CD4-positive, alpha-beta T cell (primary cell): Measurements from ENCODE around the gene HIGD1A. TPM values are rescaled to one million over a fixed set of nuclear protein-coding genes. Genes with fewer than 3 reads are reported as not detected.

Experiments
- ATAC-seq: fragments of 200-7000 bp; cut with Tn5 transposase; one replicate; pipeline ENCODE4 v1.10.0; 2022; ENCODE audit warnings: mild to moderate bottlenecking; ENCODE audit not compliant: poor library complexity
- CTCF ChIA-PET: fragments of 350-600 bp; sonication (Branson Sonifier 250); formaldehyde crosslinking; loops from one replicate; lab custom pipeline; 2021; ENCODE audit warnings: antibody characterized with exemption, inconsistent platforms; lab: Charles Lee
- POLR2A ChIA-PET: fragments of 350-600 bp; sonication (Branson Sonifier 250); formaldehyde crosslinking; loops from one replicate; lab custom pipeline; 2021; ENCODE audit warnings: antibody characterized with exemption, inconsistent platforms; lab: Charles Lee
- DNase-seq, 14 experiments: peaks; one replicate each; pipeline ENCODE4 v3.0.0-alpha.2; 2013 to 2020; ENCODE audit warnings: mixed read lengths in 2 of 14
- H3K27ac ChIP-seq, 2 donors: one replicate each; pipeline versions ENCODE4 v1.5.1 to v1.7.0; 2013; ENCODE audit warnings: low read length in 2 of 2, low read depth in 1 of 2, mild to moderate bottlenecking in 1 of 2
- H3K27me3 ChIP-seq, 2 experiments: 1 replicate in 1 of 2; 2 replicates in 1 of 2; pipeline versions ENCODE4 v1.6.1 to v1.7.0; 2013; ENCODE audit warnings: low read length in 2 of 2, control low read depth in 1 of 2, mild to moderate bottlenecking in 1 of 2, moderate library complexity in 1 of 2; ENCODE audit not compliant: insufficient read depth in 2 of 2, control insufficient read depth in 1 of 2
- H3K36me3 ChIP-seq: one replicate; pipeline ENCODE4 v1.6.1; 2013; ENCODE audit warnings: low read length, control low read depth; ENCODE audit not compliant: insufficient read depth
- H3K4me1 ChIP-seq: one replicate; pipeline ENCODE4 v1.6.1; 2013; ENCODE audit warnings: low read length, control low read depth; ENCODE audit not compliant: insufficient read depth
- H3K4me3 ChIP-seq: one replicate; pipeline ENCODE4 v1.5.1; 2013; ENCODE audit warnings: mild to moderate bottlenecking, low read length, moderate library complexity
- H3K9me3 ChIP-seq, 2 experiments: 1 replicate in 1 of 2; 2 replicates in 1 of 2; pipeline versions ENCODE4 v1.6.1 to v1.7.0; 2013; ENCODE audit warnings: low read length in 2 of 2, mild to moderate bottlenecking in 2 of 2, control low read depth in 1 of 2, moderate library complexity in 1 of 2; ENCODE audit not compliant: control insufficient read depth in 1 of 2, insufficient read depth in 1 of 2
- H3K27ac Mint-ChIP-seq: one replicate; pipeline ENCODE4 v1.8.0; 2020; ENCODE audit warnings: mixed read lengths
- H3K27me3 Mint-ChIP-seq: one replicate; pipeline ENCODE4 v1.8.0; 2021; ENCODE audit warnings: mixed read lengths
- H3K36me3 Mint-ChIP-seq: one replicate; pipeline ENCODE4 v1.8.0; 2021; ENCODE audit warnings: low read depth, mixed read lengths
- H3K4me1 Mint-ChIP-seq: one replicate; pipeline ENCODE4 v1.8.0; 2021; ENCODE audit warnings: low read depth, mixed read lengths
- H3K4me3 Mint-ChIP-seq: one replicate; pipeline ENCODE4 v1.8.0; 2020; ENCODE audit warnings: mild to moderate bottlenecking, mixed read lengths
- H3K9me3 Mint-ChIP-seq: one replicate; pipeline ENCODE4 v1.8.0; 2020; ENCODE audit warnings: mixed read lengths
- CTCF ChIP-seq: fragments of 200-600 bp; IDR thresholded peaks from one replicate; pipeline ENCODE4 v1.8.0; 2022; ENCODE audit warnings: antibody characterized with exemption, mild to moderate bottlenecking
- intact Hi-C, 2 experiments: fragments of 100-400 bp; cut with DNase I in 1 of 2; cut with micrococcal nuclease in 1 of 2; formaldehyde crosslinking; loops; one replicate each; pipeline versions ENCODE4 v1.15.1 to v1.9.0; 2023 to 2025; cut with DNase I, micrococcal nuclease
- total RNA-seq, 174 experiments: library from RNA in 2 of 174; stranded (reverse) in 2 of 174; gene quantifications; one replicate each; pipeline ENCODE4 v1.2.3 and lab custom pipeline; 2021 to 2026

Gene HIGD1A
- total RNA-seq, 2 experiments from 2014 or later, result 9.3 to 11.3 TPM

- Histone ChIP-seq H3K4me1 (no peaks in the 10 kb centered on the region), H3K27me3 (no peaks in the 10 kb centered on the region)
Measured at GRCh38 chr3:42795621-42796181, 8.6 kb downstream of the HIGD1A start.

GRCh38 chr3:42790714-42791229, 13.5 kb downstream of the HIGD1A start:
- TF ChIP-seq CTCF, result no peak
- CTCF ChIA-PET, result interaction anchor here (1.3 kb wide), 1 partner anchor 90 kb away, joined by 3 read pairs; no protein-coding TSS in a partner anchor
- H3K4me3 ChIP-seq, result no peak overlapping the region
- ATAC-seq (no peak), DNase-seq (no peak)
- Mint-ChIP-seq H3K36me3 (peaks cover 49% of the 10 kb centered on the region), H3K9me3 (no peaks in the 10 kb centered on the region), H3K27me3 (no peaks in the 10 kb centered on the region), H3K4me1 (peaks cover 16% of the 10 kb centered on the region), H3K4me3 (no peak overlapping the region), H3K27ac (no peak overlapping the region)
- POLR2A ChIA-PET, result no interaction called here
- H3K9me3 ChIP-seq, result no peaks in the 10 kb centered on the region
- H3K27ac ChIP-seq, result no peak overlapping the region
- intact Hi-C loops, result no loop called here
- no peaks in the 10 kb centered on the region for H3K4me1 ChIP-seq
- peaks cover 18% of the 10 kb centered on the region for H3K36me3 ChIP-seq
- no peaks in the 10 kb centered on the region for H3K27me3 ChIP-seq

More at GRCh38 chr3:42795621-42796181, 8.6 kb downstream of the HIGD1A start:
- no peak for TF ChIP-seq CTCF
- no peaks in the 10 kb centered on the region for H3K9me3 ChIP-seq
- Mint-ChIP-seq H3K9me3 (no peaks in the 10 kb centered on the region), H3K27ac (no peak overlapping the region), H3K36me3 (peaks cover 29% of the 10 kb centered on the region), H3K4me3 (no peak overlapping the region), H3K27me3 (no peaks in the 10 kb centered on the region), H3K4me1 (peaks cover 26% of the 10 kb centered on the region)
- CTCF ChIA-PET, result interaction anchor here (0.5 to 1.4 kb wide), 3 partner anchors 9 to 36 kb away, joined by 3 read pairs; no protein-coding TSS in a partner anchor
- peaks cover 7% of the 10 kb centered on the region for H3K36me3 ChIP-seq
- intact Hi-C loops, result no loop called here
- POLR2A ChIA-PET, result interaction anchor here (0.6 kb wide), 1 partner anchor 43 kb away, joined by 3 read pairs; no protein-coding TSS in a partner anchor
- no peak for ATAC-seq
- no peak for DNase-seq
- no peak overlapping the region for H3K27ac ChIP-seq
- H3K4me3 ChIP-seq, result no peak overlapping the region

- ChIA-PET CTCF (interaction anchor here (0.8 kb wide), 1 partner anchor 53 kb away, joined by 3 read pairs; no protein-coding TSS in a partner anchor), POLR2A (no interaction called here)
- H3K9me3 Mint-ChIP-seq, result no peaks in the 10 kb centered on the region
- intact Hi-C loops, result no loop called here
- Histone ChIP-seq H3K36me3 (peaks cover 25% of the 10 kb centered on the region), H3K27me3 (no peaks in the 10 kb centered on the region), H3K4me1 (no peaks in the 10 kb centered on the region), H3K4me3 (no peak overlapping the region), H3K9me3 (no peaks in the 10 kb centered on the region), H3K27ac (no peak overlapping the region)
- H3K27me3 Mint-ChIP-seq, result no peaks in the 10 kb centered on the region
- no peak overlapping the region for H3K27ac Mint-ChIP-seq
- no peak overlapping the region for H3K4me3 Mint-ChIP-seq
- peaks cover 58% of the 10 kb centered on the region for H3K36me3 Mint-ChIP-seq
- DNase-seq (no peak), ATAC-seq (no peak)
- peaks cover 10% of the 10 kb centered on the region for H3K4me1 Mint-ChIP-seq
- TF ChIP-seq CTCF, result no peak
Measured at GRCh38 chr3:42786631-42787030, 17.7 kb downstream of the HIGD1A start.
